ENCODE measurements around the gene CCDC172. TPM values are rescaled to one million over a fixed set of nuclear protein-coding genes. Genes with fewer than 3 reads are reported as not detected.

CCDC172 gene
- polyA plus RNA-seq, 2 of the 4 experiments (the other 2 are of a cell fraction): not detected

- FAIRE-seq (no peak), ATAC-seq (no peak), DNase-seq (ENCODE audit: low read depth in 1 of 2, low spot score in 1 of 2) (no peak)
- 40% methylated on average over 3 of the region's 3 CpGs for WGBS (ENCODE audit: missing lambda C conversion rate)
- no peaks in the 10 kb centered on the region for H3K9me3 ChIP-seq
- TF ChIP-seq EP300 (IDR thresholded peaks at IDR 0.05) (no peak), ZSCAN20 (CRISPR knock-in tag; IDR thresholded peaks at IDR 0.05) (no peak), HOXA7 (CRISPR knock-in tag; IDR thresholded peaks at IDR 0.05) (no peak), USF2 (IDR thresholded peaks at IDR 0.05) (no peak), POLR2AphosphoS2 (conservative IDR thresholded peaks at IDR 0.05; ENCODE audit: low read length) (no peak), NPAS2 (CRISPR knock-in tag; IDR thresholded peaks at IDR 0.05; ENCODE audit: borderline replicate concordance) (no peak), ESRRA (IDR thresholded peaks at IDR 0.05; ENCODE audit: borderline replicate concordance, low read length) (no peak), CBX2 (IDR thresholded peaks at IDR 0.05; ENCODE audit: borderline replicate concordance, low read depth) (no peak), CBX8 (IDR thresholded peaks at IDR 0.05) (no peak), MYC (IDR thresholded peaks at IDR 0.05; ENCODE audit: borderline replicate concordance, low read length) (no peak), CEBPB (IDR thresholded peaks at IDR 0.05) (no peak), ELK1 (IDR thresholded peaks at IDR 0.05; ENCODE audit: low read depth, low read length) (no peak)
- TF ChIP-seq, protein P1, sequence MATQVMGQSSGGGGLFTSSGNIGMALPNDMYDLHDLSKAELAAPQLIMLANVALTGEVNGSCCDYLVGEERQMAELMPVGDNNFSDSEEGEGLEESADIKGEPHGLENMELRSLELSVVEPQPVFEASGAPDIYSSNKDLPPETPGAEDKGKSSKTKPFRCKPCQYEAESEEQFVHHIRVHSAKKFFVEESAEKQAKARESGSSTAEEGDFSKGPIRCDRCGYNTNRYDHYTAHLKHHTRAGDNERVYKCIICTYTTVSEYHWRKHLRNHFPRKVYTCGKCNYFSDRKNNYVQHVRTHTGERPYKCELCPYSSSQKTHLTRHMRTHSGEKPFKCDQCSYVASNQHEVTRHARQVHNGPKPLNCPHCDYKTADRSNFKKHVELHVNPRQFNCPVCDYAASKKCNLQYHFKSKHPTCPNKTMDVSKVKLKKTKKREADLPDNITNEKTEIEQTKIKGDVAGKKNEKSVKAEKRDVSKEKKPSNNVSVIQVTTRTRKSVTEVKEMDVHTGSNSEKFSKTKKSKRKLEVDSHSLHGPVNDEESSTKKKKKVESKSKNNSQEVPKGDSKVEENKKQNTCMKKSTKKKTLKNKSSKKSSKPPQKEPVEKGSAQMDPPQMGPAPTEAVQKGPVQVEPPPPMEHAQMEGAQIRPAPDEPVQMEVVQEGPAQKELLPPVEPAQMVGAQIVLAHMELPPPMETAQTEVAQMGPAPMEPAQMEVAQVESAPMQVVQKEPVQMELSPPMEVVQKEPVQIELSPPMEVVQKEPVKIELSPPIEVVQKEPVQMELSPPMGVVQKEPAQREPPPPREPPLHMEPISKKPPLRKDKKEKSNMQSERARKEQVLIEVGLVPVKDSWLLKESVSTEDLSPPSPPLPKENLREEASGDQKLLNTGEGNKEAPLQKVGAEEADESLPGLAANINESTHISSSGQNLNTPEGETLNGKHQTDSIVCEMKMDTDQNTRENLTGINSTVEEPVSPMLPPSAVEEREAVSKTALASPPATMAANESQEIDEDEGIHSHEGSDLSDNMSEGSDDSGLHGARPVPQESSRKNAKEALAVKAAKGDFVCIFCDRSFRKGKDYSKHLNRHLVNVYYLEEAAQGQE (IDR thresholded peaks at IDR 0.05): no peak
- TF ChIP-seq, protein P2, sequence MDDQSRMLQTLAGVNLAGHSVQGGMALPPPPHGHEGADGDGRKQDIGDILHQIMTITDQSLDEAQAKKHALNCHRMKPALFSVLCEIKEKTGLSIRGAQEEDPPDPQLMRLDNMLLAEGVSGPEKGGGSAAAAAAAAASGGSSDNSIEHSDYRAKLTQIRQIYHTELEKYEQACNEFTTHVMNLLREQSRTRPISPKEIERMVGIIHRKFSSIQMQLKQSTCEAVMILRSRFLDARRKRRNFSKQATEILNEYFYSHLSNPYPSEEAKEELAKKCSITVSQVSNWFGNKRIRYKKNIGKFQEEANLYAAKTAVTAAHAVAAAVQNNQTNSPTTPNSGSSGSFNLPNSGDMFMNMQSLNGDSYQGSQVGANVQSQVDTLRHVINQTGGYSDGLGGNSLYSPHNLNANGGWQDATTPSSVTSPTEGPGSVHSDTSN (IDR thresholded peaks at IDR 0.05): no peak
- ChIA-PET POLR2A (no interaction called here), CTCF (no interaction called here)
- H3K27ac ChIP-seq: no peak overlapping the region
- H3K4me1 ChIP-seq: no peaks in the 10 kb centered on the region
- no peak overlapping the region for H3K4me2 ChIP-seq
- H3K4me3 ChIP-seq: no peak overlapping the region
Measured at GRCh38 chr10:116402858-116403257, 78.6 kb downstream of the CCDC172 start.

DNA sequence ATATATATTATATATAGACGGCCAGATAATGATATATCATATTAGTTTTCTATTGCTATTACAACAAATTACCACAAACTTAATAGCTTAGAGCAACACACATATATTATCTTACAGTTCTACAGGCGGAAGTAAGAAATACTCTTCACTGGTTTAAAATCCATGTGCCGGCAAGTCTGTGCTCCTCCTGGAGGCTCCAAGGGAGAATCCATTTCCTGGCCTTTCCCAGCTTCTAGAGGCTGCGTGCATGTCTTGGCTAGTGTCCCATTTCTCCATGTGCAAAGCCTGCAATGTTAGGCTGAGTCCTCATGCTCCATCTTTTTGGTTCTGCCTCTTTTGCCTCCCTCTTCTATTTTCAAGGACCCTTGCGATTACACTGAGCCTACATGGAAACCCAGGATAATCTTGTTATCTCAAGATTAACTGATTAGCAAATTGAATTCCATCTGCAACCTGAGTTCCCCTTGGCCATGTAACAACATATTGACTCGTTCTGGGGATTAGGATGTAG is 79.5 kb downstream of the CCDC172 start:
- ATAC-seq (peak in 1 of 2 experiments; percentile 56; a peak in 1 of 6 replicates), DNase-seq (ENCODE audit: low read depth in 1 of 2, low spot score in 1 of 2) (no peak), FAIRE-seq (no peak)
- POLR2A ChIA-PET: no interaction called here
- H3K9me3 ChIP-seq: no peaks in the 10 kb centered on the region
- CTCF ChIA-PET: no interaction called here
- H3K4me1 ChIP-seq: no peaks in the 10 kb centered on the region
- 33% methylated on average over 6 of the region's 6 CpGs for WGBS (ENCODE audit: missing lambda C conversion rate)
- no peak overlapping the region for H3K27ac ChIP-seq
- H3K4me3 ChIP-seq: no peak overlapping the region
- no peak overlapping the region for H3K4me2 ChIP-seq
- TF ChIP-seq HMGXB4 (CRISPR knock-in tag; IDR thresholded peaks at IDR 0.05; ENCODE audit: borderline replicate concordance) (no peak), NFE2L2 (conservative IDR thresholded peaks at IDR 0.05; ENCODE audit: low read length) (no peak), ZFP36 (IDR thresholded peaks at IDR 0.05; ENCODE audit: borderline replicate concordance, partially characterized antibody) (no peak), MAX (IDR thresholded peaks at IDR 0.05) (no peak), FOXS1 (CRISPR knock-in tag; IDR thresholded peaks at IDR 0.05) (no peak), CHD4 (IDR thresholded peaks at IDR 0.05; ENCODE audit: borderline replicate concordance) (no peak), RARB (CRISPR knock-in tag; IDR thresholded peaks at IDR 0.05) (no peak), GATA3 (IDR thresholded peaks at IDR 0.05; ENCODE audit: borderline replicate concordance) (no peak), RCOR1 (IDR thresholded peaks at IDR 0.05; ENCODE audit: low read depth, low read length) (no peak), RAD21 (conservative IDR thresholded peaks at IDR 0.05 in 1 of 2, IDR thresholded peaks at IDR 0.05 in 1 of 2) (no peak), CBX8 (IDR thresholded peaks at IDR 0.05) (no peak), MYC (IDR thresholded peaks at IDR 0.05; ENCODE audit: borderline replicate concordance, low read length) (no peak), JUN (IDR thresholded peaks at IDR 0.05) (no peak)
- TF ChIP-seq, protein P3, sequence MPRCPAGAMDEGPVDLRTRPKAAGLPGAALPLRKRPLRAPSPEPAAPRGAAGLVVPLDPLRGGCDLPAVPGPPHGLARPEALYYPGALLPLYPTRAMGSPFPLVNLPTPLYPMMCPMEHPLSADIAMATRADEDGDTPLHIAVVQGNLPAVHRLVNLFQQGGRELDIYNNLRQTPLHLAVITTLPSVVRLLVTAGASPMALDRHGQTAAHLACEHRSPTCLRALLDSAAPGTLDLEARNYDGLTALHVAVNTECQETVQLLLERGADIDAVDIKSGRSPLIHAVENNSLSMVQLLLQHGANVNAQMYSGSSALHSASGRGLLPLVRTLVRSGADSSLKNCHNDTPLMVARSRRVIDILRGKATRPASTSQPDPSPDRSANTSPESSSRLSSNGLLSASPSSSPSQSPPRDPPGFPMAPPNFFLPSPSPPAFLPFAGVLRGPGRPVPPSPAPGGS (IDR thresholded peaks at IDR 0.05): no peak
